NCI-H1930 (cell line): Measurements from ENCODE around the gene SPDYE6.
"Not testable (repeated sequence)": the region's sequence is repeated elsewhere in the genome, so short reads cannot be mapped to it uniquely, and the experiment has no call there.

Source experiments
- DNase-seq, 2 experiments: peaks; one replicate each; lab custom pipeline; 2025; lab: John Stamatoyannopoulos, UW

Gene SPDYE6, protein sequence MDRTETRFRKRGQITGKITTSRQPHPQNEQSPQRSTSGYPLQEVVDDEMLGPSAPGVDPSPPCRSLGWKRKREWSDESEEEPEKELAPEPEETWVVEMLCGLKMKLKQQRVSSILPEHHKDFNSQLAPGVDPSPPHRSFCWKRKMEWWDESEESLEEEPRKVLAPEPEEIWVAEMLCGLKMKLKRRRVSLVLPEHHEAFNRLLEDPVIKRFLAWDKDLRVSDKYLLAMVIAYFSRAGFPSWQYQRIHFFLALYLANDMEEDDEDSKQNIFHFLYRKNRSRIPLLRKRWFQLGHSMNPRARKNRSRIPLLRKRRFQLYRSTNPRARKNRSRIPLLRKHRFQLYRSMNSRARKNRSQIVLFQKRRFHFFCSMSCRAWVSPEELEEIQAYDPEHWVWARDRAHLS

DNA sequence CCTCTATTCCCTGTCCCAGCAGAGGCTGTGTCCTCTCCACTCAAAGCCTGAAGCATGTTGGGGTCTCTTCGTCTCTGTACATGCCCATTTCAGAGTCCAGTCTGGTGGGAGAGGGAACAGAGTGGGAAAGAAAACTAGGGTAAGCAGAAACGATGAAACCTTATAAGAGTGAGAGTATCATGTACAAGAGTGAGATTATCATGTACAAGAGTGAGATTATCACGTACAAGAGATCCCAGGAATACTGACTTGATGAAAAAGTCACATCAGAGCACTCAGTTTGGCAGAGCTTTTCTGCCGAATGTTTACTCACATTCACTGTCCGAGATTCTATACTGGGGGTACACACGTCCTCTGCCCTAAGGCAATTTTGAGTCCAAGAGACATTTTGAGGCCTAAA is at the start of gene SPDYE6:
TSS of gene SPDYE6 (minus strand) at position 101 of the 400 bp plus-strand sequence. CDS start 421 bp downstream, outside the sequence.
- not testable (repeated sequence) for DNase-seq

DNA sequence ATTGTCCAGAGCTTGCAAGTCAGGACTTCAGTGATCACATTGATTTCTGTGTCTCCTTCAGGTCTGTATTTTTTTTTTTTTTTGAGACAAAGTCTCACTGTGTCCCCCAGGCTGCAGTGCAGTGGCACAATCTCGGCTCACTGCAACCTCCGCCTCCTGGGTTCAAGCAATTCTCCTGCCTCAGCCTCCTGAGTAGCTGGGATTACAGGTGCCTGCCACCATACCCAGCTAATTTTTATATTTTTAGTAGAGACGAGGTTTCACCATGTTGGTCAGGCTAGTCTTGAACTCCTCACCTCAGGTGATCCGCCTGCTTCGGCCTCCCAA is 48.6 kb upstream of the SPDYE6 start:
- not testable (repeated sequence) for DNase-seq

DNA sequence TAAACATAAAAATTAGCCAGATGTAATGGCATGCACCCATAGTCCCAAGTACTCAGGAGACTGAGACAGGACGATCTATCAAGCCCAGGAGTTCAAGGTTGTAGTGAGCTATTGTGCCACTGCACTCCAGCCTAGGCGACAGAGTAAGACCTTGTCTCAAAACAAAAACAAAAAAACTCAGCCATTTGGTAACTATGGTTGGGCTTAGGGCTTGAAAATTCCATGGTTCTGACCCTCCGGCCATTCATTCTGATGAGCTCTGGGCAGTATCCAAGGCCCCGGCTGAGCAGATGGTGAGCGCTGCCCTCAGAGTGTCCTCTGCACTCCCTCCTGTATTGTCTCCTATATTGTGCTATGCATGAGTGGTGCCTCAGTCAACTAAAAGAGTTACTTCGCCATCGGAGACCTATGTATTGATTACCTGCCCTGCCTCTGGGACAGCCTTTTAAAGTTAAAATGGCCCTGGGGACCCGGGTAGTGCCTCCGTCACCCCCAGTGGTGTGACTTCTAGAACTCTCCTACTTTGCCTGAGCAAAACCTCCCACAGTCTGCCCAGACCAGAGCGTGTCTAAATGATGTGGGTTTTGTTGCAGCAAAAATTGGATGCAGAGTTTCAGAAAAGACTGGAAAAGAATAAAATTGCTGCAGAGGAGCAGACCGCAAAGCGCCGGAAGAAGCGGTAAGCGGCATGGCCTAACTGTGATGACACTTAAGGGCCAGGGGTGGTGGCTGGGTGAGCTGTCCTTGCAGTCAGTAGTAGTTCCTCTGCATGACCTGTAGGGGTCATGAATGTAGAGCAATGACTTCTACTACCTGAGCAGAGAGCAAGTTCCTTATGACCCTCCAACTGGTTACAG is 48.0 kb upstream of the SPDYE6 start:
- peak; percentile 15 to 26 for DNase-seq

GRCh38 chr7:102403563-102403962 is 47.3 kb upstream of the SPDYE6 start:
- DNase-seq = no peak

- no peak for DNase-seq
These were observed 44.1 kb upstream of the SPDYE6 start for GRCh38 chr7:102400360-102400759.

DNA sequence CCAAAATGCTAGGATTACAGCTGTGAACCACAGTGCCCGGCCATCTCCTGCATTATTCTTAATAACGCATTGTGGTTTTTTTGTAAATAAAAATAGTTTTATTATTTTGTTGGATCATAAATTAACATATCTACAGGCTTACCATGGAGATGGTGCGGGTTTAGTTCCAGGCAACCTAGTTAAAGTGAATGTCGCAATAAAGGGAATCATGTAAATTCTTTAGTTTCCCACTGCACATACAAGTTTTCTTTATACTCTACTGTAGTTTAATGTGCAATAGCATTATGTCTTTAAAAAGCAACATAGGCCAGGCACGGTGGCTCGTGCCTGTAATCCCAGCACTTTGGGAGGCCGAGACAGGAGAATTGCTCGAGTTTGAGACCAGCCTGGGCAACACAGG is 42.3 kb upstream of the SPDYE6 start:
- no peak for DNase-seq

GRCh38 chr7:102396710-102397019 is 40.4 kb upstream of the SPDYE6 start:
- DNase-seq = no peak

DNA sequence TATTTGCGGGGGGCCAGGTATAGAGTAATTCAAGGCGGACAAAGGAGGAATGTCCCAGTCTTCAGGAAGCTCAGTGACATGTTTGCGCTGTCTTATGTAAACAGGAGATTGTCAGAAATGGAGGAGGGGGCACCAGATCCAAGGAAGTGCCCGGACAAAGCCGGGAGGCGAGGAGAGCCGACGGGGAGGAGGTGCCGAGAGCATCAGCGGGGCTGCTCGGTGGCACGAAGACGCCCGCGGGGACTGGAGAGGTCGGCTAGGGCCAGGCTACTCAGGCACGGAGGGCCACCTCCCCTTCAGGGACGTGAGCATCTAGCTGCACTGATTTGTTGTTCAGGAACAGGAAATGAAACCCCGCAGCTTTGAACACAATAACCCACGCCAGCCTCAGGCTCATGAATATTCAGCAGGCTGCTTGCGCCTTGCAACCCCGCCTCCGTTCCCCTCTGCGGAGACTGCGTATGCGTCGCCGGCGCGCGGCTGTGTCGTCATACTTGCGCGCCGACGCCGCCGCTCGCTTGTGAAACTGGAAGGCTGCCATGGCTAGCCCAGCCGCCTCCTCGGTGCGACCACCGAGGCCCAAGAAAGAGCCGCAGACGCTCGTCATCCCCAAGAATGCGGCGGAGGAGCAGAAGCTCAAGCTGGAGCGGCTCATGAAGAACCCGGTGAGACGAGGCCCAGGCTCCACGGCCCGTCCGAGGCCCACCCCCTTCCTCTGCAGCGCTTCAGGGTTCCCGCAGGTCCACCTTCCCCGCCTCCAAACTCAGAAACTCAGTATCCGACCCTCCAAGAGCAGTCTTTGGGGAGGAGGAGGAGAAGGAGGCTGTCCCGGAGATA is 39.8 kb upstream of the SPDYE6 start, which contains the start of gene PRKRIP1:
TSS of gene PRKRIP1 (plus strand) at position 491 of the 837 bp plus-strand sequence. CDS start at position 540, 49 bp downstream.
- peak; percentile 85 to 90 for DNase-seq

DNA sequence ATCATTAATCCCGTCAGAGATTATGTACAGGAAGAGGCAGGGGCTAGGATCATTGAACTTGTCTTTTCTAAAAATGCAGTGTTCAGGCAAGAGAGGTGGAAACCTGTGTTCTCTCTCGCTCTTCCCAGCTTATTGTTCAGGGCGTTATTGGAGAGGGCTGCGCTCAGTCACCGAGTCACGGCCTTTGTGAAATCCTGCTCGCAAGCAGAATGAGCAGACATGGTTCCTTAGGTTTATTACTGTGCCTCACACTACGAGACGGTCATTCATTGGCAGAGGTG is 39.3 kb upstream of the SPDYE6 start:
- no peak for DNase-seq

DNA sequence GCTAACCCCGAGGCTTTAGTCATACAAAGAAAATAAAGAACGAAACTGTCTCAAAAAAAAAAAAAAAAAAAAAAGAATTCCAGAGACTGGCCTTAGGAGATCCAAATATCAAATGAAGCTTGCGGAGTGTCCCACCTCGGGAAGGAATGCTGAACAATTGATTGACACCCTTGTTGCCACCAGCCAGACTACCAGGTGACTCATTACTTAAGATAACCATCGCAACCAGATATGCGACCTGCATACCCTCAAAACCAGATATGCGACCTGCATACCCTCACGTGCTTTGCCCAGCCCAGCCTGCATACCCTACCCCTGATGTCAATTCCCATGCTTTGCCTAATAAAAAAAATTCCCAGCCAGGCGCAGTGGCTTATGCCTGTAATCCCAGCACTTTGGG is 37.2 kb upstream of the SPDYE6 start:
- no peak for DNase-seq

DNA sequence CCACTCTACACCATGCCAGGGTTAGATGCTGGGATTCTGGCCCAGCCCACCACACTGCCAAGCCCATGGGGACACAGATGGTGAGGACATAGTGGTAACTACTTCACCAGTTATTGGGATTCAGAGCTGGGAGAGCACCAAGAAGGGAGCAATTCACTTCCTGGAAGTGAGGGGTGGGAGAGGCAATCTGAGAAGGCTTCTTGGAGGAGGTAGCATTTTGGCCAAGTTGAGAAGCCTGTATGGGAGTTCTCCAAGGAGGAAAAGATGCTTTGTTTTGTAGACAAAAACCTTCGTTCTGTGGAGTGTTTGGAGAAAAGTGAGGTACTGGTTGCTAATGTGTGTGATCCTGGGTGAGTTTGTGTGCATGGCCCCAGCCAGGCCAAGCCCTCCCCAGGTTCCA is 36.1 kb upstream of the SPDYE6 start:
- no peak for DNase-seq

DNA sequence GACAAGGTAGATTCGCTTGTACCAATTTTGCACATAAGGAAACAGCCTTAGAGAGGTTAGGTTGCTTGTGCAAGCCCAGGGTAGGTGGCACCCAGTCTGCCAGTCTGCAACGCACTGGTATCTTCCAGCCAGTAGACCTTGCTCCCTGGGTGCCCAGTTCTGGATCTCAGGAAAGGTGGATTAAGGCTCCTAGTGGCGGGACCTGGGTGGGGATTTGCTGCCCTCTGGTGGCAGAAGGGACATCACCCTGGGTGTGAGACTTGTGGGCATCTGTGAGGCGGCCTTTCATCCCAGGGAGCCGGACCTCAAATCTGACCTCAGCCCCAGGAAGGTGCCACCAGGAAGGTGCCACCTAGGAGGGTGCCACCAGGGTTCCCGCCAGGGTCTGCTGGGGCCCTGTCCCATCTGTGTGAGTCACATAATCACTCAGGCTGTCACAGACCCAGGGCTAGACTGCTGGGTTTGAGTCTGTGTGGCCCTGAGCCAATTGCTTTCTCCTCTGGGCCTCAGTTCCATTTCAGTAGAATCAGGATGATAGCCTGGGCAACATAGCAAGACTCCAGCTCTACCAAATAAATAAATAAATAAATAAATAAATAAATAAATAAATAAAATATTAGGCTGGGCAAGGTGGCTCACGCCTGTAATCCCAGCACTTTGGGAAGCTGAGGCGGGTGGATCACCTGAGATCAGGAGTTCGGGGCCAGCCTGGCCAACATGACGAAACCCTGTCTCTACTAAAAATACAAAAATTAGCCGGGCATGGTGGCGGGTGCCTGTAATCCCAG is 34.6 kb upstream of the SPDYE6 start:
- peak; percentile 24 to 74 for DNase-seq

DNA sequence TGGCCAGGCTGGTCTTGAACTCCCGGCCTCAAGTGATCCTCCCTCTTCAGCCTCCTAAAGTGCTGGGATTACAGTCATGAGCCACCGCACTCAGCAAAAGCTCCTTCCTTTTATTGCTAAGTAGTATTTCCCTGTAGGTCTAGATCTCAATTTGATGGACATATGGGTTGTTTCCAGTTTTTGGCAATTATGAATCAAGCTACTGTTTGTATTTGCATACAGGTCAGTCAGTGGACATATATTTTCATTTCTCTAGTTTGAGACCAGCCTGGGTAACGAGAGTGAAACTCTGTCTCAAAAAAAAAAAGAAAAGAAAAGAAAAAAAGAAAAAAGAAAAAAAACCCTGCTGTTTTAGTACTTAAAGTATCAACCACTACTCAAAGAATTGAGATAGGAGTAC is 33.6 kb upstream of the SPDYE6 start:
- no peak for DNase-seq

DNA sequence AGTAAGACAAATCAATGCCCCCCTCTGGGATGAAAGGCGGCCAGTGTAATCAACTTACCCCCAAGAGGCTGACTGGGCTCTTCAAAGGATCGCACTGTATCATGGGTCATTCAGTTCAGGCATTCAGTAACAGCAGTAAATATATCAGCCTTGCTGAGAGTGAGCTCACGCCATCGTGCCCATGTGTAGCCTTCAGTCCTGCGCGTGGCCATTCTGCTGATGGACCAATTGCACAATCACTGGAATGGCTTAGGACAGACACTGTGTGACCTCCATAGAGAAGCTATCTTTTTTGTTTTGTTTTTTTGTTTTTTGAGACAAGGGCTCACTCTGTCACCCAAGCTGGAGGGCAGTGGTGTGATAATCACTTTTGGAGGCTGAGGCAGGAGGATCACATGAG is 30.8 kb upstream of the SPDYE6 start:
- DNase-seq = no peak

DNA sequence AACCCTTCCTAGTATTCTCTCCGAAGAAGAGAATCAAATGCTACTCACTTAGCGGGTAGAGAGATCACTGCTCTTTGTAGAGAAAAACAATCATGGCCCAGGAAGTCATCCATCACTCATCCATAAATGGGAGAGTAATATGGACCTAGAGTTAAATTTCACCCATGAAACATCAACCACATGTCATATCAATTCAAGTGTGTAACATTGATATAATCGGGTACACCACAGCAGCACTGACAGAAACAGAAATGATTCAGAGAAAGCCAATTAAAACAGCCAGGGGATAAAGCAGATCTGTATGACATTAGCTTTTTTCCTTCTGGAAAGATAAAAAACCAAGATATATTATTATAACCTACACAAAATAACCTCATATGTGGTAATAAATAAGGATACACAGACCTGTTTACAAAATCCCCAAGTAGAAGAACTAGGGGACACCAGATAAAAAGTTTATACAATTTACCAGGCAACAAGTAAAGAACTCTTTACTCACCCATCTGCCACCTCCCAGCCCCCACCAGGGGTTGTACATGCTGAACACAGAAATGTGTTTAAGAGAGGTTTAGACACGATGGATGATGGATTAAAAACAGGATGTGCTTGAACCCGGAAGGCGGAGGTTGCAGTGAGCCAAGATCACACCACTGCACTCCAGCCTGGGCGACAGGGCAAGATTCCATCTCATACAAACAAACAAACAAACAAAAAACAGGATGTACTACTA is 25.6 kb upstream of the SPDYE6 start:
- not testable (repeated sequence) for DNase-seq

DNA sequence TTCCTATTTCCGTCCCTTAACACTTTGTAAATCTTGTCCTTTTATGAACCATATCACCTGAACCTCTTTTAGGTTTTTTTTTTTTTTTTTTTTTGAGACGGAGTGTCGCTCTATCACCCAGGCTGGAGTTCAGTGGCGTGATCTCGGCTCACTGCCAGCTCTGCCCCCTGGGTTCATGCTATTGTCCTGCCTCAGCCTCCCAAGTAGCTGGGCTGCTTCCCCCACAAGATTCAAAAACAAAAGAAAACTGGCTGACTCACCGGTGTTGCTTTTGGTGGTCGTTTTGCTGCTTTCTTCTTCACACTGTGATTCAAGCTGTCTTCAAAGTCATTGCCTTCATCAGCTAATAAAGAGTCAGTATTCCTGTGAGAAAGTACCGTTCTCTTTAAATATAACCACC is 24.6 kb upstream of the SPDYE6 start:
- not testable (repeated sequence) for DNase-seq

DNA sequence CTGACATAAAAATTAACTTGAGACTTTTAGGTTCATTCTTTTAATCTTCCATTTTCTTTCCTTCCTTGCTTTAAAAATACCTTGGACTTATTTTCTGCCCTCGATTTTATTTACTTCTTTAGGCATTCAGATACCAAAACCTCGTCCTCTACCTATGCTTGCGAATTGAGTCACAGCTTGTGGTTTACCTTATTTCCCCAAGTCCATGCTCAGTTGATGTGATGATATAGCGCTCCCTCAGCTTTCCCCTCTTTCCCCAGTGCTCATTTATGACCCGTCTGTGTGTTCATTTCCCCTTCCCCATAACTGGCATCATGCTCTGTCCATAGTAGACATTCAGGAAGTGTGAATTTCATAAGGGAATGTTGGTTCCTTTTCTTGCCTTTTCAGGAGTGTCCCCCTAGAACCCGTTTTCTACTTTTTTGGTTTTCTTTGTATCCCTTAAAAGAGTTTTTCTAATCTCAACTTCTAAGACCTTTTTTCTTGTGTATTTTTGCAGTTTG is 20.8 kb upstream of the SPDYE6 start:
- no peak for DNase-seq

- not testable (repeated sequence) for DNase-seq
These were observed 16.6 kb upstream of the SPDYE6 start for GRCh38 chr7:102372796-102373195.

DNA sequence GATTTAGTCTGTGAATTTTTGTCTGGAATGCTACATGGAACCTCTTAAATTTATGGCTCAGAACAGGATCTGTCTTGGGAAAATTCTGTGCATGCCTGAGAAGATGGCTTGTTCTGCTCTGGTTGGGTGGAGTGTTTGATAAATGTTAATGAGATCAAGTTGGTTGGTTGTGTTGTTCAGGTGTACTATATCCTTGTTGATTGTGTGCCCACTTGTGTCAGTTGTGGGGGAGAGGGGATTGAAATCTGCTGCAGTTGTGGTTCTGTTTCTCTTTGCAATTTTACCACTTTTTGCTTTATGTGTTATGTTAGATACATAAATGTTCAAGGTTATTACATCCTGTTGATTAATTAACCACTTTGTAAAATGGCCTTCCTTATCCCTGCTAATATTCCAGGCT is 13.8 kb upstream of the SPDYE6 start:
- DNase-seq = not testable (repeated sequence)

GRCh38 chr7:102365390-102365789 is 9.1 kb upstream of the SPDYE6 start:
- DNase-seq = not testable (repeated sequence)

- not testable (repeated sequence) for DNase-seq
These were observed 8.2 kb upstream of the SPDYE6 start for GRCh38 chr7:102364394-102364886.
